HT-29 (cell line): ENCODE data around the gene TBC1D9. TPM values are rescaled to one million over a fixed set of nuclear protein-coding genes. Genes with fewer than 3 reads are reported as not detected.

Source experiments
- DNase-seq: peaks from one replicate; pipeline ENCODE4 v3.0.0-alpha.2; 2015; ENCODE audit warnings: low spot score
- total RNA-seq: library from RNA; depleted of rRNA; stranded (reverse); fragments of >200 nt; shearing (Covaris generic); gene quantifications from 2 replicates; pipeline ENCODE4 v1.2.3, GENCODE V29; 2014

The TBC1D9 gene
- total RNA-seq, 1 experiment from 2014 or later: 9.0 TPM

DNA sequence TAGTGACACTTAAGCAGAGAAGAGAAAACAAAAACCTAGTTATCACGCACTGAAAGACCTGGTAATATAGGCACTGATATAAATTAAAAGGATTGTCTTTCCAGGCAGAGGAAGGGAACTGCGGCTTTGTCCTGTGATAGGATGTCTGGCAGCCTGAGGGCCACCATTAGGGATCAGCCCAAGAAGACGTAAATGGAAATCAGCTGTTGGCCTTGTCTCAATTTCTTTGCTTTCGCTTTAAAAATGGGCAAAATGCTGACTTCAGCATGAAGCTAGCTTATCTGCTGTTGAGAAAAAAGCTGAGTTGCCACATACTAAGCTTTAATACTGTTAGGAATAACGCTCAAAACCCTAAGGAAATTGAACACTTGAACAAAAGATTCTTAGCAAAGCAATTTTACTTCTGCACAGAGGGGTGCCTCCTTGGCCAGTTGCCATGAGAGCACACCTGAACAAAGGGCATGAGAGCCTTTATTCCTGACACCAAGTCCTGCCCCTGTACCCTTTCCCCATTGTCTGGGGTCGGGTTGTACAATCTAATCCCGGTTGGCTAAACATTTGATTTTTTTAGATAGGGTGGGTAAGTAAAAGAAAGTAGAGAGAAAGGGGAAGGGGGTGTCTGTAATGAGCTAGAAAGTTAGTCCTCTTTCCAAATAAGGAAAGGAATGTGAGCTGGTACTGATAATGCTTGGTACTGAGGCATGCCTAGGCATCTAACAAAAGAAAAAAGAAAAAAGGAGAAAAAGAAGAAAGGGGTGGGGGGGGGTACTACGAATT is 102.3 kb downstream of the TBC1D9 start:
- no peak for DNase-seq

DNA sequence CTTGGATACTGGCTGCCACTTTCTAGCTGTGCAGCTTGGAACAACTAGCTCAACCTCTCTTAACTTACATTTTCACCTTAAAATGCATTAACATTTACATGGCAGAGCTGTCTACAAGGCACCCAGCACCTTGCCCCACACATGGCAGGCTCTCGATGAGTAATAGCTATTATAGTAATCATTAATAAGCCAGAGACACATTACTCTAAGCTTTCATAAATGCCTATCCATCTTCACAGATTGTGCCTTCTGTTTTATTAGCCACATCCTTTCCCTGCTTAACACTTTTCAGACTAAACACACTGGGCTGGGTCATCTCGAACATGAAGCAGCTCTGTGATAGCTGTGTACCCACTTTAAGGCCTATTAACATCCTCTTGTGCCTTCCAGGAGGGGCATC is 103.6 kb downstream of the TBC1D9 start:
- DNase-seq: no peak

DNA sequence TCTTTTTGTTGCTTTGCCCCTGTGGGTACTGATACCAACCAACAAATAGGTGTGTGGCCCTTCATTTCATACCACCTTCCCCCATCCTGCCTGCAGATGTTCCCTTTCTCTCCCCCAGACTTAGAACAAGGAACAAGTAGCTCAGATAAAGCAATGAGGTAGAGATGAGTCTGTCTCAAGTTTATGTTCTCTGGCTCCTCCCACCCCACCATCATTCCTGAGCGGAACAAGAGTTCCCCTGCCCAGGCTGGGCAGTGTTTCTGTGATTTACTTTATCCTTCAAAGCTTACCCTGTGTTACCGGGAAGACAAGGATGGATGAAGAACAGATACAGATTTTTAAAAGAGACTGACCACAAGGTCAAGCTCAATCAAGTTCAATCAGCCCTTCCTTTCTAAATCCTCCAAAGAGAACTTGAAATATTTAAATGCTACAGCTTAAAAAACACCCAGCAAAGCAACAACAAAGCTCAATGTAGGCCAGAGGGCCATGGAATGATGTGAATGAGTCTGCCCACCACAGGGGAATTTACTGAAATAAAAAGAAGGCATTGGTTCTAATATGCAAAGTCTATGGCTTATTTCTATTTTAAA is 107.4 kb downstream of the TBC1D9 start:
- no peak for DNase-seq

DNA sequence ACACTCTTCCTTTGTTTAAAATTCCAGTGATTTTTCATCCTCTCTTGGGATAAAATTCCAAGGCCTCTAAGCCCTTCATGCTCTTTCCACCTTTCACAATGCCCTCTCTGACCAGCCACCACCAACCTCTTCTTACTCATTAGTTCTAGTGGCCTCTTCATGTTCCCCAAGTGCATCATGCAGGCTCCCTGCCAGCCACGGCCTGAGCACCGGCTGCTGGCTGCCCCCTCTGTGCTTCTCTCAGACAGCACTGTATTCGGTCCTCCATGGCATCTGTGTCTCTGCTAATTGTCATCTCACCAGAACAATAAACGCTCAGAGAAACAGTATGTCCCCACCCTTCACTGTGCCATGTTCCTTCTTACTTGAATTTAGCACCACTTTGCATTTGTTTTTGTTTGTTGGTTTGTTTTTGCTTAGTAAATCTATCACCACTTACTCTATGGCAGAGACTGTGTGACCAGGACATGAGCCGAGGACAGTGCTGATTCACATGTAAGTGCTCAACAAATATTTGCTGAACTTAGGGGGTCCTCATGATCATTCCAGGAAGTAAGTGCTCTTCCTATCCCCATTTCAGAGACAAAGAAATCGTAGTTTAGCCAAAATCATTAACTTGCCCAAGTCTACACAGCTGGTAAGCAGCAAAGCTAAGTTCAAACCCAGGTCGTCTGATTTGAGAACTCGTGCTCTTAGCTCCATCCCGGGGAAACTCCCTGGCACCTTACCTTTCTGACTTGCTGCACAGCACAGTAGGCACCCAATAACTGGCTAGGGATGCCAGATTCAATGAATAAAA is 110.4 kb downstream of the TBC1D9 start:
- no peak for DNase-seq

DNA sequence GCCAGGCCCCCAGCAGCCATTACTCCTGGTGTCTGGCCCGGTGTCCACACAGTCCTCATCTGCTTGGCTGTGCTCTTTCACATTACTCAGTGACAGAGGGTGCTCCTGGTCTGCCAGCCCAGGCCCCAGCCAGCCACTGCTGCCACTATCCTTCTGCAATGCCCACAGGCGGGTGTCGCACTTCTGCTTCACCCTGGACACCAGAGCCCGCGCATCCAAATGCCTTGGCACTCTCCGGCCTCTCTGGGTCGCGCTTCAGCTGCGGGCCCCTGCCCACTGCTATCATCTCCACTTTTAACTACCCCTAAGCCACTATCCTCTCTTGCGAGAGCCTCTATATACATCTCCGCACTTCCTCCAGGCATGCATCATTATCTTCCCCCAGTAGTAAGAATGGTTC is 111.0 kb downstream of the TBC1D9 start:
- no peak for DNase-seq

DNA sequence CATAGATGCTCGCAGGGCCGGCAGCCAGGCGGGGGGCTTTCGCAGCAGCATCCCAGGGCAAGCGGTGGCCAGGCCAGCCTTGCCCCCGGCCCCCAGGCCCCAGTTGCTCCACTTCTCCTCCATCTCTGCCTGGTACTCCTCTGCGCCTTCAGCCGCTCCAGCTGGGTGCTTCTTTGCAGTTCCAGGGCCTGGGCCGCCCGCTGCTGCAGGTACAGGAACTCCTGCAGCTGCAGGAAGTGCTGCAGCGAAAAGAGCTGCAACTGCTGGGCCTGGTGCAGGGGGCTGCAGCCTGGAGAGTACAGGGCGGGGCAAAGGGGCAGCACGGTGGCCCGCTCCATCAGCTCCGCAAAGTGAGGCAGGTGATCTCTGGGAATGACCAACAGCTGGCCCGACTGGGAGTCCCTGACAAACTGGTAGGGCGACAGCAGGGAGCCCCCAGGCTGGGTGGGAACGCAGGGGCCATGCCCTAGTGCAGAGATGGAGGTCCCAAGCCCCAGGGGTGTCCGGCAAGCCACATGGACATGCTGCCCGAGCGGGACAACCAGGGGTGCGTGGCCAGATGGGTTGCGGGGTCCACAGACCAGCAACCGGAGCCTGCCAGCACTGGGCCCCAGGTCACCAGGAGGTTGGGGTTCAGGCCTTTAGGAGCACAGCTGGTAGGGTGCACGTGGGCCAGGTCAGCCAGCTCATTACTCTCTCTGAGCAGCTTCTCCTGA is 111.6 kb downstream of the TBC1D9 start:
- no peak for DNase-seq

DNA sequence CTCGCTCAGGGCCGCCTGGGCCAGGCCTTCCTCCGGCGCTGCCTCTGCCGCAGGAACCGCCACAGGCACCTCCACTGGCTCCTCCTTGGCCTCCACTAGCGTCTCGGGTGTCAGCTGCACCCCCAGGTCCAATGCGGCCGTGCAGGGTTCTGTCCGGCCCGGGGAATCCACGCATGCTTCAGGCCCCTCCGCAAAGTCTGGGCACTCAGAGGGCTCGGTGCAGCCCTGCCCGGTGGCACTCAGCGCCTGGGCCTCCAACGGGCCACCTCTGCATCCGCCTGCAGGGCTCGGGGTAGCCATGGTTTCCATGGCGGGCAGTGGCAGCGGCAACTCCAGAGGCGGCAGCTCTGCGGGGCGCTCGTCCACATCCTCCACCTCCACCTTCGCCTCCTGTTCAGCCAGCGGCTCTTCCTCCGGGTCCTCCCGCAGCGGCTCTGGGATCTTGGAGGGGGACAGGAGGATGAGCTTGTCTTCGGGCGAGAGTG is 112.6 kb downstream of the TBC1D9 start:
- no peak for DNase-seq

DNA sequence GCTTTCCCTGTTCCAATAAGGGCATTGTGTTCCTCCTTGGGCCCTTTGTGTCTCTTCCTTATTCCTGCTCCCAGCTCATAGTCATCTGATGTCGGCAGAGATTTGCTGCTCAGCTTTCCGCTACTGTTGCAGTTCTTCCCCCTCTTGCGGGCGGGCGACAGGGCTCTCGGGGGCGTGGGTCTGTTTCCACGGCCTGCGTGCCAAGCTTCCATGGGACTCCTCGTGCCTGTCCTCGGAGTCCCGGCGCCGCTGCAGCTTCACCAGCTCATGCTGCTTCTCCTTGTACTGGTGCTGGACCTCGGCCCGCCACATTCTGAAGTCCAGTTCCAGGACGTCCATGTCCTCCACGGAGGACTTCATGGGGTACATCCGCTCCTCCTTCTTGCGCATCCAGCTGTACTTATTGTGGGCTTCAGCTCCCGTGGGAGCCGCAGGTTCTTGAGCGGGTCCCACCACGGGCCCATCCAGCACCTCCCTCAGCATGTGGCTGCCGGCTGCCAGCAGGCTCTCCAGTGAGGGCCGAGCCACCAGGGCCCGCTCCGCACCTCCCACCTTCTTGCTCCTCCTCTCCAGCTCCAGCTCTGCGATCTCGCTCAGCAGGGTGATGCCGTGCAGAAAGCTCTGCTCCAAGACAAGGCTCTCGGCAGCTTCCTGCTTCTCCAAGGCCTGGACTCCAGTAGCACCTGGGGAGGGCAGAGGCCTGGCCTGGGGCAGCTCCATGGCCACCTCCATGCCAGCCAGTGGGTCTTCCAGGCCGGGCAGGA is 113.3 kb downstream of the TBC1D9 start:
- DNase-seq: no peak

DNA sequence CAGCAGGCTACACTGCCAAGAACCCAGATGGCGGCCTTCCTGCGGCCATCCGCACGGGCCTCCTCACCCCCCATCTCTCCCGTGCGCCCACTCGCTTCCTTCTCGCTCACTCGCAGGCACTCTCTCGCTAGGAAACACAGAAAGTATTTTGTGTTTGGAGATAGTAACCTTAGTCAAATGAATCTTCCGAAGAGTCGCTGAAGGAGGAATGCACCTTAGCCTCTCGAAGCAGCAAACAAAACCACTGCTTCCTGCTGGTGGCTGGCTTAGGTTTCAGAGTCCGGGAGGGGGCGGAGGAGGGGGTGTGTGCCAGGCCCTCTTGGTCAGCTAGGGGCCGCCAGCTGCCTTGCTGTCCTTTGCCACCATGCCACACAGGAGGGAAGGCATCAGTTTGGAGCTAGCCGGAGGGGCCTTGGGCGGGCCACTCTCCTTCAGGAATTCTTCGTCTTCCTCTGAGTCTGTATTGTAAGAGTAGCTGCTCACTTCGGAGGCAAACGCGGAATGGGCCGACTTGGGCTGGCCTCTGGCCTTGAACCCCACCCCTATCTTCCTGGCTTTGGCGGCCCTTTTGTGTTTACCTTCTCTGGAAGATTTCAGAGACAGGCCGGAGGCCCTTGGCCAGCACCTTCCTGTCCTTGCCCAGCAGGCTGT is 114.3 kb downstream of the TBC1D9 start:
- peak; percentile 55 for DNase-seq

DNA sequence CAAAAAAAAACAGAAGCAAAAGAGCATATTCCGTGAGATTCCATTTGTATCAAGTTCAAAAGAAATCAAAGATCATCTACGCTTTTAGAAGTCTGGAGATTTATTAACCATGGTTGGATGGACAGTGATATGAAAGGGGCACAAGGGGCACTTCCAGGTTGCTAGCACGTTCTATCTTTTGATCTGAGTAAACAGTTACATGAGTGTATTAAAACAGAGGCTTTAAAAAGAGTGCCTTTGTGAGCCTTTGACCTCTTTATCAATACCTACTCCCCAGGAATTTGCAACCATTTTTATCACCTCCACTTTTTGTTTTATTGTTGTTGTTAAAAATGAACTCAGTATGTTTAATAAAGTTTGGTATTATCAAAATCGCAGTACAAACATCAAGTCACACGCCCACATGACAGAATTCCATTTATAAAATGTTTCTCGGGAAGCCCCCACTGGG is 115.1 kb downstream of the TBC1D9 start:
- DNase-seq: peak; percentile 24

DNA sequence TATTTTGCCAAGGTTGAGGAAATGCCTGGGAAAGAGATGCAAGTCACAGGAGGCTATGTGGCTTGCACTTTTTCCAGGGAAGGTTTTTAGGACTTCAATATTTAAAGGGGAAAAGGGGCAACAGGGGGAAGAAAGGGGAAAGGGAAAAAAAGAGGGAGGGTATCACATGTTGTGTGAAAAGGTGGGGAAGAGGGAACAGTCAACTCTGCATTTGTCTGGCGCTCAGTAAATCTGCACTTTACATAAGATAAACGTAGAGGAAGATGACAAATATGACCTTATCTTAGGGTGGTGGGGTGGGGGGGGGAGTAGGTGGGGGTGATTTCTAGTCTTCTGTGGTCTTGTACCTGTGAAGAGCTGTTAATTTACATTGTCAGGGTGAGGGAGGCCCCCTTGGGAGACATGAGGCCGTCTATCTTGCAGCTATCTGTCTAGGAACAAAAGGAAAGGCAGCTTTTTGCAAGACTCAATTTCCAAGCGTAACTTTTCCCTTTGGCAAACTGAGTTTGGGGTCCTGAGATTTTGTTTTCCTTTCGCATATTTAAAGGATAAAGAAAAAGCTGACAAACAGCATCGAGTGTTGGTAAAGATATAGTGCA is 115.9 kb downstream of the TBC1D9 start:
- DNase-seq: no peak

DNA sequence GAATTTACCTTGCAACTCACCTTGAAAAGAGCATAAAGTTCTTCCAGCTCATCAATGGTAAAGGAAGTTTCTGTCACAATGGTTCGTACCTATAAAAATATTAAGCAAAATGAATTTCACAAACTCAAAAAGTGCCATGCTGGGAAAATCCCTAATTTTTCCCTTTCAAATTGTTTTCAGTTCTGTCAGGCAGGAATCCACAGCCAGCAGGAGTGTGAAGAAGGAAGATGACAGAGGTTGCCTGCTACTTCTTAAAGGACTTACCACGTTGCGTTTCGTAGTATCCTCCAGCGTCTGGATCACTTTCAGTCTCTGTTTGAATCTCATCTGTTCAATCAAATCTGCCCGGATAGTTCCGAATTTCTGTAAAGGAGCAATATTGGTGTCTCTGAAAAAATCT is 117.1 kb downstream of the TBC1D9 start:
- no peak for DNase-seq

DNA sequence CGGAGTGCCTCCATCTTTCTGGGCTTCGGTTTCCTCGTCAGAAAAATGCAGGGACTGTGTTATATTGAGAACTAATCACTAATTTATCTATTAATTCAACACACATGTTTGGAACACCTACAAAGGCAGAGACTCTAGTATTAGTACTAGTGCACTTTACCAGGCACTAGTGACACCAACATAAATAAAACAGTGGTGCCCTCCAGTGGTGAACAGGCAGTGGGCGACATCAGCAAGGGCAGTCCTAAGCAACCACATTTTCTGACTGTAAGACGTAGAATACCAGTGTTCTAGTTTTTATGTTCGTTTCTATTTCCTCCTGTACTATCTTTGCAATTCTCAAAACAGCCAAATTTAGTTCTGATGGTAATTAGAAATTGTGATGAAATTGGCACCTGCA is 118.3 kb downstream of the TBC1D9 start:
- peak; percentile 41 for DNase-seq

DNA sequence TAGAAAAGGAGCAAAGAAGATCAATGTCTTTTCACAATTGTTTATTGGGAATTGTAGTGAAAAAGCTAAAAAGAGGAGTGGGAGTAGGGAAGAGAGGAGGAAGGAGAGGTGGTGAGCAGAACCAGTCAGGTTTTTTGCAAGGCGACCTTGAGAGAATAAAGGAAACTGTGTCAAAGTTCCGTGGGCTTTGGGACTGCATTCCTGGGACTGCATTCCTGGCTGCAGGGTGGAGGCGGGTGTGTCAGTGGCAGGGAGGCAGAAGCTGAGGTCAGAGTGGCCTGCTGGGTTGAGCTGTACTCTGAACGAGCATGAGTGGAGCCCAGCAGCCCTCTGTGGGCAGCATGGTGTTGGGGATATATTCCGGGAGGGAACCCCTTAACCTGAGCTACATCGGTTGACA is 120.6 kb downstream of the TBC1D9 start:
- peak; percentile 82 for DNase-seq

DNA sequence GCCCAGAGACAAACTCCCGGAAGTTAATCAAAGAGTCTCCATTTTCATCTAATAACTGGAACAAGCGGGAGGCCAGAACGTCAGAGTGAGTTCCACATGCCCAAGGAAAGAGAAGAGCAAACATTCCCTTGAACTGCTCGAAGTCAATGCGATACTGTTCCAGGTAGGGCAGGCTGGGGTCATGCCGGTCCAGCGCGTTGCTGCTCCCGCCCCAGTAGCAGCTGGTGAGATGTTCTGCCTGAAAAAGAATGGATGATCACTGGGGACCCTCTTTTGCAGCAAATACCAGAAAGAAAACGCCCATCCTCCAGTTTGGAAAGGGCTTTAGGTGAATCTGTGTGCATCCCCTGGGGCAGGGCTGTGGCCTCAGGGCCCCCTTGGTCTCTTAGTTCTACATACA is 122.2 kb downstream of the TBC1D9 start:
- DNase-seq: no peak

DNA sequence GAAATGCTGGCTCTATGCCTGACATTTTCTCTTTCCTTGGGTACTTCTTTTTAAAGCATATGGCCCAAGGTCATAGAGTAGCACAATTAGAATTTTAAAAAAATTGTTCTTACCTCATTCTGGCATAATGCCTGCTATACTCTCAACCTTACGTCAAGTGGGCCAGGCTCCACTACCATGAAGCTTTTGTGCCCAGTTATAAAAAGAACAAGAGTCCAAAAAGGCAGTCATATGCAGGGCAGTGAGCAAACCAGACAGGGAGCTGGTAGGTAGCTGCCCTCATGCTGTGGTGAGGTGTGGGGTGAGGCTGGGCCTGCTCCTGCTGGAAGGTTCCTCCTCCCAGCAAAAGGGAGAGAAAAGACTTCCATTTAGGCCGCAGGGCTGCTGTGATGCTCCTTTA is 123.1 kb downstream of the TBC1D9 start:
- no peak for DNase-seq

DNA sequence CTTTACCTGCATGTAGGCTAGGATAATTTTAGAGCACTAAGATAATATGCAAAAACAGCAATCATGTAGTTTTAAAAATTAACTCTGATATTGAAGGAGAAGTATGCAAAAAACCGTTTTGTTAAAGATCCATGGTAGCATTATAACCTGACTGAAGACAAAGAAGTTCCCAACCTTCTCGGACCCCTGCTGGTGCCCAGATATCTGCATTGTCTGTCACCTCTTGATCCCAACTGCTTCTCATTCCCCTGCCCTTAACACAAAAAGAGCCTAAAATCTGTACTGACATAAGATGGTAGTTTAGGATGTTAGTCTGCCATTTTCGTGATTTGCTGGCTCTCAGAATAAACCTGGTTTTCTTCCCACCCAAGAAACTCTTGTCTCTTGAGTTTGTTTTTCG is 125.9 kb downstream of the TBC1D9 start:
- no peak for DNase-seq

DNA sequence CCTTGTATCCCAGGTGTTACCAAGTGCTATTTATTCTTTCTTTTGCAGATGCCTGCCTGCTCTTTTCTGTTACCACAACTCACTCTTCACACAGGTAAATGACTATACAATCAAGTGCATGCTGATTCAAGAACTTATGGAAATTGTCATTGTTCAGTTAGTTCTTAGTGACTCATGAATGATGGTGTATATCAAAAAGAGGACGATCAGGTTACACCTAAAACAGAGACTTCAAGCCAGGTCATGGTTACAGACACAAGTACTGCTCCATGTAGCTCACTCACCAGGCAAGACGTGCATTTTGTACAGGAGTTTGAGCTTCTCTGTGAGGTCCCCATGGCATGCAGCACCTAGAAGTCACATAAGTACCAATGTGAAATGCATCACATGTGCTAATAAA is 128.2 kb downstream of the TBC1D9 start:
- DNase-seq: no peak

DNA sequence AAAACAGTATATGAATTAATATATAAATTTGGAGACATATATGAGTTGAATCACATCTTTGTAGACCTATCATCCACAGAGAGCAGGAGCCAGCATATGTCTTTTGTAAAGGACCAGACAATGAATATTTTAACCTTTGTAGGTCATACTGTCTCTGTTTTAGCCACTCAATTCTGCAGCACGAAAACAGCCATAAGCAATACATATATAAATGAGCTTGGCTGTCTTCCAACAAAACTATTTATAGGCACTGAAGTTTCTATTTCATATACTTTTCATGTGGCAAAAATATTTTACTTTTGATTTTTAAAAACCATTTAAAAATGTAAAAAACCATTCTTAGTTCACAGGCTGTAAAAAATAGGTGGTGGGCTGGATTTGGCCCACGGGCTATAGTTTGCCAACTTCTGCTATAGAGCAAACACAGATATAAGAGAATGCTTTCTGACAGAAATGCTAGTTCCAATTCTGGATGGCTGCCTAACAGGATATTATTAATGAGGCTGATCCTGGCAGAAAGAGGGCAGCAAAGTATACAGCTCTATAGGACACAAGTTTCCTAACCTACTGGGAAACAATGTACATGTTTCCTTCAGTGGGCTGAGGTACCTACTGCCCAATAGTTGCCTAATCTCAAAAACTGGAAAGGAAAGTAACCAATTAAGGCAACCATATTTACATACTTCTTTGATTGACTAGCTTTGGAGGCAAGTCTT is 129.4 kb downstream of the TBC1D9 start:
- DNase-seq: peak; percentile 38
